ENCODE data around the gene PRSS2.
A peak's percentile ranks its signal among the peaks of the same experiment; 100 is the strongest.

PRSS2 gene

GRCh38 chr7:142795339-142795863 is 24.6 kb downstream of the PRSS2 start:
- TF ChIP-seq FOXP2 (optimal IDR thresholded peaks at IDR 0.05; ENCODE audit: control extremely low read depth, extremely low read length, insufficient read depth), result no peak
- no peak for TF ChIP-seq EZH2 (IDR thresholded peaks at IDR 0.05)
- TF ChIP-seq POLR2AphosphoS5 (IDR thresholded peaks at IDR 0.05; ENCODE audit: borderline replicate concordance, low read depth, low read length), result no peak
- Histone ChIP-seq H3K9me3 (ENCODE audit: low read depth, low read length) (no peaks in the 10 kb centered on the region), H3K9ac (ENCODE audit: insufficient read length) (no peak overlapping the region), H3K36me3 (ENCODE audit: insufficient read depth, low read length) (no peaks in the 10 kb centered on the region), H3K27ac (no peak overlapping the region), H3K4me3 (no peak overlapping the region)
- no peak for DNase-seq (ENCODE audit: low read depth, low spot score)

DNA sequence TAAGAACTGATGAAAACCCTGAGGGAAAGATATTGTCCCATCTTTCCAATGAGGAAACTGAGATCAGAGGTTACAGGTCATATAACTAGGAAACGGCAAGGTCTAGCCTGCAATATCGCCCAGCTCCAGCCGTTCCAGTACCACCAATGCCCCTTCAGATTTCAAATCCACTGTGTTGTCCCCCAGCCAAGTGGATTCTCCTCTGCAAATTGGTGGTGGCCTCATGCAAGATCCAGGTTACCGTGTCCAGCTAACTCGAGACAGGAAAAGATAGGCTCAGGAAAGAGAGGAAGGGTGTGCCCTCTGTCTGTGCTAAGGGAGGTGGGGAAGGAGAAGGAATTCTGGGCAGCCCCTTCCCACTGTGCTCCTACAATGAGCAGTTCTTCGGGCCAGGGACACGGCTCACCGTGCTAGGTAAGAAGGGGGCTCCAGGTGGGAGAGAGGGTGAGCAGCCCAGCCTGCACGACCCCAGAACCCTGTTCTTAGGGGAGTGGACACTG is 25.3 kb downstream of the PRSS2 start:
- TF ChIP-seq FOXP2 (optimal IDR thresholded peaks at IDR 0.05; ENCODE audit: control extremely low read depth, extremely low read length, insufficient read depth), result no peak
- no peak for TF ChIP-seq EZH2 (IDR thresholded peaks at IDR 0.05)
- no peak for TF ChIP-seq POLR2AphosphoS5 (IDR thresholded peaks at IDR 0.05; ENCODE audit: borderline replicate concordance, low read depth, low read length)
- DNase-seq (ENCODE audit: low read depth, low spot score), result no peak
- Histone ChIP-seq H3K9me3 (ENCODE audit: low read depth, low read length) (no peaks in the 10 kb centered on the region), H3K4me3 (no peak overlapping the region), H3K9ac (ENCODE audit: insufficient read length) (no peak overlapping the region), H3K36me3 (ENCODE audit: insufficient read depth, low read length) (no peaks in the 10 kb centered on the region), H3K27ac (no peak overlapping the region)

- H3K36me3 ChIP-seq (ENCODE audit: insufficient read depth, low read length), result no peaks in the 10 kb centered on the region
- DNase-seq (ENCODE audit: low read depth, low spot score), result no peak
- H3K4me3 ChIP-seq, result no peak overlapping the region
Observed at GRCh38 chr7:142796501-142797390, 26.0 kb downstream of the PRSS2 start.

GRCh38 chr7:142797391-142798377 is 26.9 kb downstream of the PRSS2 start:
- H3K27ac ChIP-seq, result no peak overlapping the region
- TF ChIP-seq EZH2 (IDR thresholded peaks at IDR 0.05), result no peak
- TF ChIP-seq POLR2AphosphoS5 (IDR thresholded peaks at IDR 0.05; ENCODE audit: borderline replicate concordance, low read depth, low read length), result no peak
- TF ChIP-seq FOXP2 (optimal IDR thresholded peaks at IDR 0.05; ENCODE audit: control extremely low read depth, extremely low read length, insufficient read depth), result no peak
- H3K9ac ChIP-seq (ENCODE audit: insufficient read length), result no peak overlapping the region
- DNase-seq (ENCODE audit: low read depth, low spot score), result no peak
- H3K9me3 ChIP-seq (ENCODE audit: low read depth, low read length), result no peaks in the 10 kb centered on the region
- no peaks in the 10 kb centered on the region for H3K36me3 ChIP-seq (ENCODE audit: insufficient read depth, low read length)
- no peak overlapping the region for H3K4me3 ChIP-seq

More at GRCh38 chr7:142796501-142797390, 26.0 kb downstream of the PRSS2 start:
- H3K27ac ChIP-seq, result no peak overlapping the region
- TF ChIP-seq FOXP2 (optimal IDR thresholded peaks at IDR 0.05; ENCODE audit: control extremely low read depth, extremely low read length, insufficient read depth), result no peak
- no peak for TF ChIP-seq POLR2AphosphoS5 (IDR thresholded peaks at IDR 0.05; ENCODE audit: borderline replicate concordance, low read depth, low read length)
- peak; percentile 73 for TF ChIP-seq EZH2 (IDR thresholded peaks at IDR 0.05)
- no peaks in the 10 kb centered on the region for H3K9me3 ChIP-seq (ENCODE audit: low read depth, low read length)
- H3K9ac ChIP-seq (ENCODE audit: insufficient read length), result no peak overlapping the region

GRCh38 chr7:142798451-142799436 is 28.0 kb downstream of the PRSS2 start:
- no peaks in the 10 kb centered on the region for H3K36me3 ChIP-seq (ENCODE audit: insufficient read depth, low read length)
- no peaks in the 10 kb centered on the region for H3K9me3 ChIP-seq (ENCODE audit: low read depth, low read length)
- no peak for DNase-seq (ENCODE audit: low read depth, low spot score)
- TF ChIP-seq FOXP2 (optimal IDR thresholded peaks at IDR 0.05; ENCODE audit: control extremely low read depth, extremely low read length, insufficient read depth) (no peak), EZH2 (IDR thresholded peaks at IDR 0.05) (no peak), POLR2AphosphoS5 (IDR thresholded peaks at IDR 0.05; ENCODE audit: borderline replicate concordance, low read depth, low read length) (no peak)
- no peak overlapping the region for H3K27ac ChIP-seq
- no peak overlapping the region for H3K9ac ChIP-seq (ENCODE audit: insufficient read length)
- H3K4me3 ChIP-seq, result no peak overlapping the region

- no peak overlapping the region for H3K27ac ChIP-seq
- DNase-seq (ENCODE audit: low read depth, low spot score), result no peak
- TF ChIP-seq FOXP2 (optimal IDR thresholded peaks at IDR 0.05; ENCODE audit: control extremely low read depth, extremely low read length, insufficient read depth), result no peak
- no peak for TF ChIP-seq EZH2 (IDR thresholded peaks at IDR 0.05)
- no peak for TF ChIP-seq POLR2AphosphoS5 (IDR thresholded peaks at IDR 0.05; ENCODE audit: borderline replicate concordance, low read depth, low read length)
- H3K9me3 ChIP-seq (ENCODE audit: low read depth, low read length), result no peaks in the 10 kb centered on the region
- H3K36me3 ChIP-seq (ENCODE audit: insufficient read depth, low read length), result no peaks in the 10 kb centered on the region
- H3K4me3 ChIP-seq, result no peak overlapping the region
- no peak overlapping the region for H3K9ac ChIP-seq (ENCODE audit: insufficient read length)
Observed at GRCh38 chr7:142799437-142799835, 28.7 kb downstream of the PRSS2 start.

GRCh38 chr7:142800088-142800487 is 29.3 kb downstream of the PRSS2 start:
- DNase-seq (ENCODE audit: low read depth, low spot score), result no peak
- no peak overlapping the region for H3K27ac ChIP-seq
- no peak overlapping the region for H3K9ac ChIP-seq (ENCODE audit: insufficient read length)
- no peaks in the 10 kb centered on the region for H3K36me3 ChIP-seq (ENCODE audit: insufficient read depth, low read length)
- H3K9me3 ChIP-seq (ENCODE audit: low read depth, low read length), result no peaks in the 10 kb centered on the region
- H3K4me3 ChIP-seq, result no peak overlapping the region
- TF ChIP-seq POLR2AphosphoS5 (IDR thresholded peaks at IDR 0.05; ENCODE audit: borderline replicate concordance, low read depth, low read length) (no peak), EZH2 (IDR thresholded peaks at IDR 0.05) (no peak), FOXP2 (optimal IDR thresholded peaks at IDR 0.05; ENCODE audit: control extremely low read depth, extremely low read length, insufficient read depth) (no peak)
